Vagina (tissue), 2 donors: ENCODE data around the gene CMPK2. TPM values are rescaled to one million over a fixed set of nuclear protein-coding genes. Genes with fewer than 3 reads are reported as not detected.
A peak's percentile ranks its signal among the peaks of the same experiment; 100 is the strongest.

Experiments used
- DNase-seq, 2 donors: peaks; one replicate each; pipeline ENCODE4 v3.0.0-alpha.2; 2017; ENCODE audit errors: extremely low spot score in 2 of 2
- H3K27ac ChIP-seq: fragments of 200-600 bp; sonication (generic); one replicate; pipeline ENCODE4 v1.5.1; 2019
- H3K27me3 ChIP-seq: fragments of 200-600 bp; sonication (generic); one replicate; pipeline ENCODE4 v1.5.1; 2019
- H3K36me3 ChIP-seq, 2 donors: fragments of 200-600 bp; sonication (generic); one replicate each; pipeline ENCODE4 v1.5.1; 2017 to 2019
- H3K4me1 ChIP-seq: fragments of 200-600 bp; sonication (generic); one replicate; pipeline ENCODE4 v1.5.1; 2019
- H3K4me3 ChIP-seq, 2 donors: fragments of 200-600 bp; sonication (generic); 1 replicate in 1 of 2; 2 replicates in 1 of 2; pipeline ENCODE4 v1.5.1; 2016 to 2019
- H3K9me3 ChIP-seq: fragments of 200-600 bp; sonication (generic); one replicate; pipeline ENCODE4 v1.5.1; 2019
- CTCF ChIP-seq, 3 experiments: fragments of 450-650 bp in 2 of 3; fragments of 200-600 bp in 1 of 3; sonication (generic) in 1 of 3; IDR thresholded peaks; one replicate each; pipeline ENCODE4 v1.5.1; 2017 to 2019; ENCODE audit warnings: antibody characterized with exemption in 3 of 3, mild to moderate bottlenecking in 2 of 3, moderate library complexity in 2 of 3
- POLR2A ChIP-seq, 2 donors: fragments of 450-650 bp; IDR thresholded peaks; one replicate each; pipeline ENCODE4 v1.6.1; 2017; ENCODE audit warnings: antibody characterized with exemption in 2 of 2, mild to moderate bottlenecking in 2 of 2, moderate library complexity in 2 of 2
- POLR2AphosphoS5 ChIP-seq, 2 donors: sonication (generic); formaldehyde crosslinking; IDR thresholded peaks; one replicate each; pipeline ENCODE4 v1.9.0; 2017; ENCODE audit warnings: antibody characterized with exemption in 2 of 2, mild to moderate bottlenecking in 2 of 2, low read depth in 1 of 2; ENCODE audit not compliant: insufficient read depth in 1 of 2
- intact Hi-C: fragments of 100-400 bp; cut with DNase I; formaldehyde crosslinking; loops from one replicate; pipeline ENCODE4 v1.15.1; 2023
- total RNA-seq: library from RNA; depleted of rRNA; stranded (reverse); fragments of >200 nt; gene quantifications from one replicate; pipeline ENCODE4 v1.2.3, GENCODE V29; 2016

CMPK2 gene
- total RNA-seq, 1 donor from 2014 or later: 5.6 TPM

GRCh38 chr2:6879011-6879410 lies 13.3 kb upstream of the CMPK2 start:
- TF ChIP-seq CTCF (IDR thresholded peaks at IDR 0.05) (no peak), POLR2AphosphoS5 (IDR thresholded peaks at IDR 0.05; ENCODE audit: insufficient read depth in 1 of 2, low read depth in 1 of 2) (no peak), POLR2A (IDR thresholded peaks at IDR 0.05) (no peak)
- no peaks in the 10 kb centered on the region for H3K36me3 ChIP-seq
- H3K27me3 ChIP-seq: no peaks in the 10 kb centered on the region
- no peak overlapping the region for H3K4me3 ChIP-seq
- H3K4me1 ChIP-seq: peaks cover 8% of the 10 kb centered on the region
- H3K9me3 ChIP-seq: no peaks in the 10 kb centered on the region
- no peak overlapping the region for H3K27ac ChIP-seq
- intact Hi-C loops: no loop called here
- DNase-seq: no peak

GRCh38 chr2:6878549-6878948 lies 12.8 kb upstream of the CMPK2 start:
- no peak overlapping the region for H3K27ac ChIP-seq
- no peak for TF ChIP-seq POLR2A (IDR thresholded peaks at IDR 0.05)
- no peaks in the 10 kb centered on the region for H3K36me3 ChIP-seq
- intact Hi-C loops: no loop called here
- H3K4me1 ChIP-seq: peaks cover 8% of the 10 kb centered on the region
- H3K27me3 ChIP-seq: no peaks in the 10 kb centered on the region
- no peak for DNase-seq
- no peaks in the 10 kb centered on the region for H3K9me3 ChIP-seq
- no peak overlapping the region for H3K4me3 ChIP-seq

- Histone ChIP-seq H3K36me3 (no peaks in the 10 kb centered on the region), H3K4me3 (peak within 1 kb of the TSS; percentile 39 to 46), H3K9me3 (no peaks in the 10 kb centered on the region), H3K4me1 (peaks cover 8% of the 10 kb centered on the region), H3K27ac (peak within 1 kb of the TSS; percentile 61), H3K27me3 (no peaks in the 10 kb centered on the region)
- no peak for TF ChIP-seq CTCF (IDR thresholded peaks at IDR 0.05)
- no peak for TF ChIP-seq POLR2A (IDR thresholded peaks at IDR 0.05)
- TF ChIP-seq POLR2AphosphoS5 (IDR thresholded peaks at IDR 0.05; ENCODE audit: insufficient read depth in 1 of 2, low read depth in 1 of 2): peak in 1 of 2 donors; percentile 43
- intact Hi-C loops: no loop called here
- DNase-seq: no peak
Observed at GRCh38 chr2:6877402-6878304, 11.9 kb upstream of the CMPK2 start, which contains the start of gene RSAD2. Gene RSAD2 (plus strand): TSS chr2:6877777. CDS start chr2:6877801, 24 bp downstream.

GRCh38 chr2:6876309-6876708 lies 10.6 kb upstream of the CMPK2 start:
- Histone ChIP-seq H3K9me3 (no peaks in the 10 kb centered on the region), H3K36me3 (no peaks in the 10 kb centered on the region), H3K4me3 (no peak overlapping the region), H3K27ac (no peak overlapping the region), H3K4me1 (peaks cover 8% of the 10 kb centered on the region), H3K27me3 (no peaks in the 10 kb centered on the region)
- no peak for DNase-seq
- TF ChIP-seq POLR2A (IDR thresholded peaks at IDR 0.05) (no peak), CTCF (IDR thresholded peaks at IDR 0.05) (no peak), POLR2AphosphoS5 (IDR thresholded peaks at IDR 0.05; ENCODE audit: insufficient read depth in 1 of 2, low read depth in 1 of 2) (no peak)
- intact Hi-C loops: no loop called here

GRCh38 chr2:6874032-6874431 lies 8.3 kb upstream of the CMPK2 start:
- no peak overlapping the region for H3K4me3 ChIP-seq

More at GRCh38 chr2:6874032-6874431, 8.3 kb upstream of the CMPK2 start:
- Histone ChIP-seq H3K4me1 (peaks cover 8% of the 10 kb centered on the region), H3K27me3 (no peaks in the 10 kb centered on the region), H3K9me3 (no peaks in the 10 kb centered on the region), H3K27ac (no peak overlapping the region), H3K36me3 (no peaks in the 10 kb centered on the region)
- TF ChIP-seq CTCF (IDR thresholded peaks at IDR 0.05) (no peak), POLR2A (IDR thresholded peaks at IDR 0.05) (no peak), POLR2AphosphoS5 (IDR thresholded peaks at IDR 0.05; ENCODE audit: insufficient read depth in 1 of 2, low read depth in 1 of 2) (no peak)
- no peak for DNase-seq
- intact Hi-C loops: no loop called here
